ENCODE results near the gene ENDOU.

GRCh38 chr12:47772094-47772660 is 46.9 kb upstream of the ENDOU start:
- TF ChIP-seq CTCF (IDR thresholded peaks at IDR 0.05; ENCODE audit: extremely low read depth in 1 of 2, insufficient read depth in 1 of 2, low read depth in 1 of 2, low read length in 2 of 2) = no peak
- TF ChIP-seq POLR2A (IDR thresholded peaks at IDR 0.05; ENCODE audit: low read depth, low read length) = no peak
- TF ChIP-seq MYC (IDR thresholded peaks at IDR 0.05; ENCODE audit: low read depth, low read length) = no peak

Measured in endothelial cell of umbilical vein (primary cell).